SU-DHL-6 (cell line): Measurements from ENCODE around the gene FOXP3.

Source experiments
- EZH2phosphoT487 ChIP-seq: fragments of 200-600 bp; sonication (generic), shearing (Covaris generic); conservative IDR thresholded peaks from 2 replicates; pipeline ENCODE4 v1.6.1; 2018; ENCODE audit warnings: mild to moderate bottlenecking, antibody characterized with exemption, low read length, moderate library complexity, mixed read lengths
- TF ChIP-seq, protein P1 (sequence below): fragments of 200-600 bp; sonication (generic); IDR thresholded peaks from one replicate; pipeline ENCODE4 v1.5.1; 2017; ENCODE audit warnings: antibody characterized with exemption, mild to moderate bottlenecking, low read length, moderate library complexity; ENCODE audit not compliant: insufficient read depth, poor library complexity, severe bottlenecking

DNA sequence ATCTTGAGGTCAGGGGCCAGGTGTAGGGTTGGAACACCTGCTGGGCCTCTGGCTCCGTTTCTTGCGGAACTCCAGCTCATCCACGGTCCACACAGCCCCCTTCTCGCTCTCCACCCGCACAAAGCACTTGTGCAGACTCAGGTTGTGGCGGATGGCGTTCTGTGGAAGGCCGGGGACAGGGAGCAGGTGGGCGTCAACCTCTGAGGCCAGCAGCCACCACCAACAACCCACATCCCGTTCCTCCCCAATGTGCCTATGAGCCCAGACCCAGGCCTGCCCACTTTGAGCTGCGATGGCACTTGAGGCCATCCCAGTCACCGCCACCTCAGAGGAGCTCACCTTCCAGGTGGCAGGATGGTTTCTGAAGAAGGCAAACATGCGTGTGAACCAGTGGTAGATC, 13.2 kb downstream of the FOXP3 start:
- TF ChIP-seq, protein P1, sequence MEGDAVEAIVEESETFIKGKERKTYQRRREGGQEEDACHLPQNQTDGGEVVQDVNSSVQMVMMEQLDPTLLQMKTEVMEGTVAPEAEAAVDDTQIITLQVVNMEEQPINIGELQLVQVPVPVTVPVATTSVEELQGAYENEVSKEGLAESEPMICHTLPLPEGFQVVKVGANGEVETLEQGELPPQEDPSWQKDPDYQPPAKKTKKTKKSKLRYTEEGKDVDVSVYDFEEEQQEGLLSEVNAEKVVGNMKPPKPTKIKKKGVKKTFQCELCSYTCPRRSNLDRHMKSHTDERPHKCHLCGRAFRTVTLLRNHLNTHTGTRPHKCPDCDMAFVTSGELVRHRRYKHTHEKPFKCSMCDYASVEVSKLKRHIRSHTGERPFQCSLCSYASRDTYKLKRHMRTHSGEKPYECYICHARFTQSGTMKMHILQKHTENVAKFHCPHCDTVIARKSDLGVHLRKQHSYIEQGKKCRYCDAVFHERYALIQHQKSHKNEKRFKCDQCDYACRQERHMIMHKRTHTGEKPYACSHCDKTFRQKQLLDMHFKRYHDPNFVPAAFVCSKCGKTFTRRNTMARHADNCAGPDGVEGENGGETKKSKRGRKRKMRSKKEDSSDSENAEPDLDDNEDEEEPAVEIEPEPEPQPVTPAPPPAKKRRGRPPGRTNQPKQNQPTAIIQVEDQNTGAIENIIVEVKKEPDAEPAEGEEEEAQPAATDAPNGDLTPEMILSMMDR: no peak
- TF ChIP-seq EZH2phosphoT487: no peak
